Calu3 (cell line): ENCODE data around the gene TIFAB. TPM values are rescaled to one million over a fixed set of nuclear protein-coding genes. Genes with fewer than 3 reads are reported as not detected.

Source experiments
- BruUV-seq: library from RNA; stranded (reverse); fragments of 400-500 nt; replicated peaks from 2 replicates; lab custom pipeline; 2021; lab: Mats Ljungman, UMichigan
- CTCF ChIA-PET: fragments of 300-600 bp; sonication (Branson Sonifier 250); formaldehyde crosslinking; loops from one replicate; lab custom pipeline; 2022; ENCODE audit warnings: antibody characterized with exemption; lab: Charles Lee
- DNase-seq: peaks from one replicate; pipeline ENCODE4 v3.0.0; 2022
- H3K27ac Mint-ChIP-seq: one replicate; pipeline ENCODE4 v1.8.0; 2022; ENCODE audit warnings: mixed read lengths; ENCODE audit not compliant: unreplicated experiment
- H3K27me3 Mint-ChIP-seq: one replicate; pipeline ENCODE4 v1.8.0; 2022; ENCODE audit warnings: mixed read lengths; ENCODE audit not compliant: unreplicated experiment
- H3K36me3 Mint-ChIP-seq: one replicate; pipeline ENCODE4 v1.8.0; 2022; ENCODE audit warnings: mild to moderate bottlenecking, moderate library complexity, mixed read lengths; ENCODE audit not compliant: insufficient read depth, unreplicated experiment
- H3K4me1 Mint-ChIP-seq: one replicate; pipeline ENCODE4 v1.8.0; 2022; ENCODE audit warnings: mild to moderate bottlenecking, low read depth, mixed read lengths; ENCODE audit not compliant: unreplicated experiment
- H3K4me3 Mint-ChIP-seq: one replicate; pipeline ENCODE4 v1.8.0; 2022; ENCODE audit warnings: mild to moderate bottlenecking, low read depth, moderate library complexity, mixed read lengths; ENCODE audit not compliant: unreplicated experiment
- H3K9me3 Mint-ChIP-seq: one replicate; pipeline ENCODE4 v1.8.0; 2022; ENCODE audit warnings: low read depth, mixed read lengths; ENCODE audit not compliant: unreplicated experiment
- intact Hi-C: fragments of 100-400 bp; cut with micrococcal nuclease; formaldehyde crosslinking; loops from one replicate; pipeline ENCODE4 v1.10.0; 2022; ENCODE audit not compliant: unreplicated experiment
- total RNA-seq: library from RNA; stranded (reverse); gene quantifications from 2 replicates; pipeline ENCODE4 v1.2.3, GENCODE V29; 2022
- TF ChIP-seq, protein P1 (sequence below): fragments of 200-600 bp; IDR thresholded peaks from one replicate; pipeline ENCODE4 v1.8.0; 2022; ENCODE audit warnings: antibody characterized with exemption; ENCODE audit not compliant: unreplicated experiment

Gene TIFAB
- total RNA-seq, 1 experiment from 2014 or later, result not detected

DNA sequence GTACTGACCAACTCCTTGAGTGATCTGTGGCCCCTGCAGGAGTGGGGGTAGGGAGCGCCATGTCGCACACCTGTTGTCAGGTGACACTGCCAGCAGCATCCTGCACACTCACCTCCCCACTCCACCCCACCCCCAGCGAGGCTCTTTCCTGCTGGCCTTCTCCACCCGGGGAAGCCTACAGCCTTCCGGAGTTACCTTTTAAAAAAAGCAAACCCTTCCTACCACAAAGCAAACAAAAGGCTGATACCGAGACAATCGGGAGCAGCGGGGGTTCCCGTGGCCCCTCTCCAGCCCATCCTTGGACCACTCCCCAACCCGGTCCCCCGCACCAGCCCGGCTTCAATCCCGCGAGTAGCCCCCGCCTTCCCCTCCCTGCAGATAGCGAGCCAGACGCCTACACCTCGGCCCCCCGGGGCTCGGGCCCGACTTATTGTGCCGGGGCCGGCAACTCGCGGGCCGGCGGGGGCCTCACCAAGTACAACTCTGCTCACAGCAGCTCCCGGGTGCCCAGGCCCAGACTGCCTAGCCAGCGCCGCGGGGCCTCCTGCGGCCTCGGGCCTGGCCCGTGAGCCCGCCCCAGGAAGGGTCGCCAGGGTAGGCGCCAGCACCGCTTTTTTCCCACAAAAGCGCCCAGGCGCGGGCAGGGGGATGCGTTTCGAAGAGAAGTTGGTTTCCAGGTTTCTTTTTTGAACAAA is 53.8 kb downstream of the TIFAB start:
- H3K27me3 Mint-ChIP-seq, result no peaks in the 10 kb centered on the region
- CTCF ChIA-PET, result interaction anchor here (0.6 kb wide), 1 partner anchor 765 kb away, joined by 5 read pairs; no protein-coding TSS in a partner anchor

More for the DNA sequence above, 53.8 kb downstream of the TIFAB start:
- BruUV-seq, result no TSS peak
- Mint-ChIP-seq H3K36me3 (peaks cover 41% of the 10 kb centered on the region), H3K4me1 (peaks cover 64% of the 10 kb centered on the region), H3K27ac (peak overlapping the region; percentile 45), H3K9me3 (no peaks in the 10 kb centered on the region), H3K4me3 (peak overlapping the region; percentile 91)
- intact Hi-C loops, result no loop called here
- peak; percentile 77 for DNase-seq
- TF ChIP-seq, protein P1, sequence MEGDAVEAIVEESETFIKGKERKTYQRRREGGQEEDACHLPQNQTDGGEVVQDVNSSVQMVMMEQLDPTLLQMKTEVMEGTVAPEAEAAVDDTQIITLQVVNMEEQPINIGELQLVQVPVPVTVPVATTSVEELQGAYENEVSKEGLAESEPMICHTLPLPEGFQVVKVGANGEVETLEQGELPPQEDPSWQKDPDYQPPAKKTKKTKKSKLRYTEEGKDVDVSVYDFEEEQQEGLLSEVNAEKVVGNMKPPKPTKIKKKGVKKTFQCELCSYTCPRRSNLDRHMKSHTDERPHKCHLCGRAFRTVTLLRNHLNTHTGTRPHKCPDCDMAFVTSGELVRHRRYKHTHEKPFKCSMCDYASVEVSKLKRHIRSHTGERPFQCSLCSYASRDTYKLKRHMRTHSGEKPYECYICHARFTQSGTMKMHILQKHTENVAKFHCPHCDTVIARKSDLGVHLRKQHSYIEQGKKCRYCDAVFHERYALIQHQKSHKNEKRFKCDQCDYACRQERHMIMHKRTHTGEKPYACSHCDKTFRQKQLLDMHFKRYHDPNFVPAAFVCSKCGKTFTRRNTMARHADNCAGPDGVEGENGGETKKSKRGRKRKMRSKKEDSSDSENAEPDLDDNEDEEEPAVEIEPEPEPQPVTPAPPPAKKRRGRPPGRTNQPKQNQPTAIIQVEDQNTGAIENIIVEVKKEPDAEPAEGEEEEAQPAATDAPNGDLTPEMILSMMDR, result no peak

Other genes starting within 250 kb of the TIFAB start
- 365 and 368 TPM in 2 replicates for gene MACROH2A1, start 53.1 kb downstream of the TIFAB start, total RNA-seq
- gene DCANP1, start 5.0 kb downstream of the TIFAB start, total RNA-seq, result not detected in 2 replicates
- gene NEUROG1, start 83.6 kb upstream of the TIFAB start, total RNA-seq, result not detected in 2 replicates
- gene CXCL14, start 126.6 kb upstream of the TIFAB start, total RNA-seq, result 0.27 TPM in 1 of 2 replicates, not detected in the other